Tibial nerve (tissue), 4 donors: ENCODE results near the gene BCL6. TPM values are rescaled to one million over a fixed set of nuclear protein-coding genes. Genes with fewer than 3 reads are reported as not detected.

ENCODE experiments used
- DNase-seq, 2 donors: peaks; one replicate each; pipeline ENCODE4 v3.0.0-alpha.2; 2019; ENCODE audit warnings: low spot score in 2 of 2
- H3K27ac ChIP-seq, 4 donors: fragments of 200-600 bp; sonication (generic) in 3 of 4; one replicate each; pipeline ENCODE4 v1.5.1; 2017 to 2019; ENCODE audit warnings: mild to moderate bottlenecking in 1 of 4
- H3K27me3 ChIP-seq, 2 donors: fragments of 200-600 bp; sonication (generic) in 1 of 2; one replicate each; pipeline versions ENCODE4 v1.5.1 to v1.6.0; 2017 to 2019
- H3K36me3 ChIP-seq, 3 donors: fragments of 200-600 bp; sonication (generic); one replicate each; pipeline ENCODE4 v1.5.1; 2018 to 2019
- H3K4me1 ChIP-seq, 4 donors: fragments of 200-600 bp; sonication (generic) in 3 of 4; one replicate each; pipeline ENCODE4 v1.5.1; 2017 to 2019
- H3K4me3 ChIP-seq, 4 donors: fragments of 200-600 bp; sonication (generic) in 3 of 4; one replicate each; pipeline ENCODE4 v1.5.1; 2017 to 2019; ENCODE audit warnings: mild to moderate bottlenecking in 1 of 4, moderate library complexity in 1 of 4
- H3K9me3 ChIP-seq, 4 donors: fragments of 200-600 bp; sonication (generic) in 3 of 4; one replicate each; pipeline ENCODE4 v1.5.1; 2017 to 2019
- CTCF ChIP-seq, 5 experiments: fragments of 200-600 bp in 3 of 5; fragments of 450-650 bp in 2 of 5; sonication (generic) in 3 of 5; IDR thresholded peaks; one replicate each; pipeline ENCODE4 v1.5.1; 2016 to 2019; ENCODE audit warnings: antibody characterized with exemption in 5 of 5, mild to moderate bottlenecking in 3 of 5, moderate library complexity in 2 of 5
- EP300 ChIP-seq, 2 donors: sonication (generic); formaldehyde crosslinking; IDR thresholded peaks; one replicate each; pipeline ENCODE4 v1.6.1; 2017; ENCODE audit warnings: antibody characterized with exemption in 2 of 2, mild to moderate bottlenecking in 1 of 2
- POLR2A ChIP-seq, 2 donors: fragments of 450-650 bp; IDR thresholded peaks; one replicate each; pipeline ENCODE4 v1.6.1; 2017; ENCODE audit warnings: antibody characterized with exemption in 2 of 2, mild to moderate bottlenecking in 2 of 2, moderate library complexity in 2 of 2
- WGBS, 2 donors: methylation state at CpG; one replicate each; pipeline ENCODE4 v1.1.5; 2018; 5-methylcytosine and 5-hydroxymethylcytosine counted together
- total RNA-seq, 4 donors: library from RNA; depleted of rRNA; stranded (reverse); fragments of >200 nt; gene quantifications; one replicate each; pipeline ENCODE4 v1.1.0, GENCODE V29; 2016

BCL6 gene
- total RNA-seq, 4 donors from 2014 or later: 272 to 500 (median 305) TPM

GRCh38 chr3:187678726-187679268 is 66.5 kb downstream of the BCL6 start:
- peak in 1 of 2 donors; percentile 64 for DNase-seq
- WGBS, 2 donors: 24% methylated on average over 5 of the region's 5 CpGs
- H3K4me1 ChIP-seq: peaks cover 0 to 5% (median 0%) of the 10 kb centered on the region in 4 donors
- TF ChIP-seq CTCF (IDR thresholded peaks at IDR 0.05) (peak; percentile 27 to 66 (median 43)), EP300 (IDR thresholded peaks at IDR 0.05) (no peak)
- H3K36me3 ChIP-seq: no peaks in the 10 kb centered on the region
- H3K9me3 ChIP-seq: no peaks in the 10 kb centered on the region
- H3K27ac ChIP-seq: no peak overlapping the region
- H3K27me3 ChIP-seq: no peaks in the 10 kb centered on the region
- H3K4me3 ChIP-seq: no peak overlapping the region

GRCh38 chr3:187677604-187678003 is 67.7 kb downstream of the BCL6 start:
- H3K9me3 ChIP-seq: no peaks in the 10 kb centered on the region
- H3K36me3 ChIP-seq: no peaks in the 10 kb centered on the region
- H3K4me1 ChIP-seq: peaks cover 0 to 5% (median 0%) of the 10 kb centered on the region in 4 donors
- H3K27me3 ChIP-seq: peaks cover 0 to 11% of the 10 kb centered on the region in 2 donors
- no peak overlapping the region for H3K4me3 ChIP-seq
- no peak overlapping the region for H3K27ac ChIP-seq
- TF ChIP-seq EP300 (IDR thresholded peaks at IDR 0.05): no peak
- TF ChIP-seq POLR2A (IDR thresholded peaks at IDR 0.05): no peak
- no peak for TF ChIP-seq CTCF (IDR thresholded peaks at IDR 0.05)
- 36 to 50% methylated on average over 1 of the region's 1 CpG for WGBS, 2 donors
- DNase-seq: no peak

- H3K27ac ChIP-seq: no peak overlapping the region
- TF ChIP-seq CTCF (IDR thresholded peaks at IDR 0.05): no peak
- no peak for TF ChIP-seq EP300 (IDR thresholded peaks at IDR 0.05)
- TF ChIP-seq POLR2A (IDR thresholded peaks at IDR 0.05): no peak
- peaks cover 0 to 46% of the 10 kb centered on the region in 2 donors for H3K27me3 ChIP-seq
- 62 to 67% methylated on average over 3 of the region's 3 CpGs for WGBS, 2 donors
- no peak overlapping the region for H3K4me3 ChIP-seq
- H3K4me1 ChIP-seq: no peaks in the 10 kb centered on the region
- no peak for DNase-seq
- H3K36me3 ChIP-seq: no peaks in the 10 kb centered on the region
- no peaks in the 10 kb centered on the region for H3K9me3 ChIP-seq
These were observed 72.3 kb downstream of the BCL6 start for GRCh38 chr3:187673012-187673411.

Other genes with a start within 250 kb of the BCL6 start
- gene SST, start 75.1 kb downstream of the BCL6 start, total RNA-seq: not detected
- gene RTP2, start 42.9 kb downstream of the BCL6 start, total RNA-seq: not detected